ENCODE measurements around the gene TMEM242.

DNA sequence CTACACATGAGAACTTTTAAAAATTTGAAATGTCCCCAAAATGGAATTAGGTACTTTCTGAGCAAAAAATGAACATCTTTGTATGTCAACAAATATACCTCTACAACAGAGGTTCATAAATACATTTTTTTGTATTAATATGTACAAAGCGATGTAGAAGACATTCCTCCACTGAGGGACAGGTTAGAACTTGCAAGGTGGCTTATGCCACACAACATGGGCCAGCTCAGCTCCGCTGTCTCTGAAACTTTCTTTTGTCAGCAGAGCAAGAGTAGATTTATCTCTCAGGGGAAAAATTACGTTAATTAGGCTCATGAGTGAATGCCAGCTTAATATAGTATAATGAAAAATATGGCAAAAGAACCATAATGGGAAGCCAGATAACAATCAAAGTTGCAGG lies 10.6 kb upstream of the TMEM242 start:
- TF ChIP-seq EP300 (IDR thresholded peaks at IDR 0.05; ENCODE audit: low read depth), result no peak
- TF ChIP-seq, protein P1, sequence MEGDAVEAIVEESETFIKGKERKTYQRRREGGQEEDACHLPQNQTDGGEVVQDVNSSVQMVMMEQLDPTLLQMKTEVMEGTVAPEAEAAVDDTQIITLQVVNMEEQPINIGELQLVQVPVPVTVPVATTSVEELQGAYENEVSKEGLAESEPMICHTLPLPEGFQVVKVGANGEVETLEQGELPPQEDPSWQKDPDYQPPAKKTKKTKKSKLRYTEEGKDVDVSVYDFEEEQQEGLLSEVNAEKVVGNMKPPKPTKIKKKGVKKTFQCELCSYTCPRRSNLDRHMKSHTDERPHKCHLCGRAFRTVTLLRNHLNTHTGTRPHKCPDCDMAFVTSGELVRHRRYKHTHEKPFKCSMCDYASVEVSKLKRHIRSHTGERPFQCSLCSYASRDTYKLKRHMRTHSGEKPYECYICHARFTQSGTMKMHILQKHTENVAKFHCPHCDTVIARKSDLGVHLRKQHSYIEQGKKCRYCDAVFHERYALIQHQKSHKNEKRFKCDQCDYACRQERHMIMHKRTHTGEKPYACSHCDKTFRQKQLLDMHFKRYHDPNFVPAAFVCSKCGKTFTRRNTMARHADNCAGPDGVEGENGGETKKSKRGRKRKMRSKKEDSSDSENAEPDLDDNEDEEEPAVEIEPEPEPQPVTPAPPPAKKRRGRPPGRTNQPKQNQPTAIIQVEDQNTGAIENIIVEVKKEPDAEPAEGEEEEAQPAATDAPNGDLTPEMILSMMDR (IDR thresholded peaks at IDR 0.05), result no peak
- TF ChIP-seq POLR2A (IDR thresholded peaks at IDR 0.05), result no peak
- TF ChIP-seq POLR2AphosphoS5 (IDR thresholded peaks at IDR 0.05), result no peak
